Muscle layer of colon (tissue), 2 donors: ENCODE results near the gene NOXO1.

ENCODE experiments used
- H3K27ac ChIP-seq: one replicate; pipeline ENCODE4 v1.7.0; 2013; ENCODE audit warnings: low read depth, mild to moderate bottlenecking, low read length, moderate library complexity
- H3K27me3 ChIP-seq, 2 donors: one replicate each; pipeline ENCODE4 v1.7.0; 2013; ENCODE audit warnings: low read length in 2 of 2, mild to moderate bottlenecking in 2 of 2; ENCODE audit not compliant: insufficient read depth in 2 of 2, control insufficient read depth in 1 of 2
- H3K36me3 ChIP-seq: one replicate; pipeline ENCODE4 v1.7.0; 2013; ENCODE audit warnings: mild to moderate bottlenecking, low read length; ENCODE audit not compliant: insufficient read depth
- H3K4me1 ChIP-seq: one replicate; pipeline ENCODE4 v1.7.0; 2013; ENCODE audit warnings: mild to moderate bottlenecking, low read length; ENCODE audit not compliant: insufficient read depth
- H3K4me3 ChIP-seq, 2 donors: one replicate each; pipeline ENCODE4 v1.7.0; 2013; ENCODE audit warnings: low read length in 2 of 2, low read depth in 1 of 2, mild to moderate bottlenecking in 1 of 2, moderate library complexity in 1 of 2
- H3K9ac ChIP-seq: one replicate; pipeline ENCODE4 v1.7.0; 2013; ENCODE audit warnings: low read length
- H3K9me3 ChIP-seq: one replicate; pipeline ENCODE4 v1.7.0; 2013; ENCODE audit warnings: mild to moderate bottlenecking, low read length
- donor health status: abdominal sarcoma.
- donor health status: Adenocarcinoma of cecum.

Gene NOXO1

DNA sequence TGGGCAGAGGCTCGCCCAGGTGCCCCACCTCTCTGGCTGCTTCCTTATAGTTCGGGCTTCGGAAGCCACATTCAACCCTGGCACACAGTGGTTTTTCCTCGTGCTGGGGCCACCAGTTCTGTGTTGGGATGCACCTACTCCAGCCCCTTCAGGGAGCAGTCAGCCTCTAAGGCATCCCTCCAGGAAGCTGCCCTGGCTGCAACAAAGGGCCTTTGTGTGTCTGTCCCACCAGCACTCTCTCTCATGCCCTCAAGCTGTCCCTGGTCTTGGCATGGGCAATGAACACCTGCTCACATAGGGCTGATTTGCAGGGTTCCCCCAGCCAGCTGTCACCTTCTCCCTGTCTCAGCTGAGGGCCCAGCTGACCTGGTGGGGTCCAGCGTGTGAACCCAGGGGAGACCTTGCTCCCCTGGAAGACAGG is 754 bp upstream of the NOXO1 start:
- H3K27me3 ChIP-seq, result peaks cover 19 to 60% of the 10 kb centered on the region in 2 donors
- H3K27ac ChIP-seq, result no peak overlapping the region
- no peaks in the 10 kb centered on the region for H3K9me3 ChIP-seq
- no peak overlapping the region for H3K4me3 ChIP-seq
- no peak overlapping the region for H3K9ac ChIP-seq
- peaks cover 20% of the 10 kb centered on the region for H3K36me3 ChIP-seq
- H3K4me1 ChIP-seq, result peaks cover 14% of the 10 kb centered on the region

DNA sequence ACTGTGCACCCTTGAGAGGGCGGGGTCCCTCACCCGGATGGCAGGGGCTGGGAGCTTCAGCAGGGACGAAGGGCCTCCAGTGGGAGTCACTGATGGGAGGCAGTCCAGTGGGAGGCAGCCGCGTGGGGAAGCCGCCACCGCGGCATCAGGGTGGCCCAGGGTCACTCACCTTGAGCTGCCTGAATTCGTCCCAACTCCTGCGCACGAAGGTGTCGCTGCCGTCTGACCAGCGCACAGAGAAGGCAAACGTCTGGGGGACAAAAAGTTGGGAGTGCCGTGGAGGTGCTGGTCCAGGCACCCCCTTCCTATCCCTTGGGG is 540 bp downstream of the NOXO1 start:
- Histone ChIP-seq H3K4me3 (no peak overlapping the region), H3K27ac (no peak overlapping the region), H3K9me3 (no peaks in the 10 kb centered on the region), H3K36me3 (peaks cover 20% of the 10 kb centered on the region), H3K9ac (no peak overlapping the region), H3K27me3 (peaks cover 22 to 67% of the 10 kb centered on the region in 2 donors), H3K4me1 (peaks cover 14% of the 10 kb centered on the region)

DNA sequence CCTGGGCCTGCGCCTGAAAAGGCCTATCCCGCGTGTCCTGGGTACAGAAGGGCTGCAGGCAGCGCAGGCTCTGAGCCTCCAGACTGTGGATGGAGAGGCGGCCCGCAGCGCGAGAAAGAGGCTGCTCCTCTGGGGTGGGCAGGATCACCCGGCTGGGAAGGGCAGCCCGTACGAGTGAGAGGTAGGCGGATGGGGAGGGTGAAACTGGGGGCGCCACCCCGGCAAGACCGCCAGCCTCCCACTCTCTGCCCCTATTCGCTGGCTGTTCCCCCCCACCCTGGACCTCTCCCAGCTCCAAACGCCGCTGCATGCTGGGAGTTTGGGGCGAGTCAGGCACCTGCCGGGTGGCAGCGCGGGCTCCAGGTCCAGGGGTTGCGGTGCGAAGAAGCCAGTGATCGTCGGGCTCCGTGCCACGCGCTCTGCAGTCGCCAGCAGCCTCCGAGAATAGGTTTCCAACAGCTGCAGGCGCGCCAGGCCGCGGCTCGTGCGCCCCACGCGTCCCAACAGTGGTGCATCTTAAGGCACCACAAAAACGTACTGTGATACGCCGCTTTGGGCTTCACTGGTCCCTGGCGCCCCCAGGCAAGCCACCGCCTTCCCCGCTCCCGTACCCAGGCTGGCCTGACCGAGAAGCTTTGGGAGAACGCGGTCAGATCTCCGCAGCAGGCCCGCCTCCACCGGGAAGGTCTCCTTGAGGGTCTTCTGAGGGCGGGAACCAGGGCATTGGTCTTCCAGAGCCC is 1.1 kb downstream of the NOXO1 start:
- Histone ChIP-seq H3K9me3 (no peaks in the 10 kb centered on the region), H3K27me3 (peaks cover 22 to 67% of the 10 kb centered on the region in 2 donors), H3K27ac (no peak overlapping the region), H3K4me1 (peaks cover 11% of the 10 kb centered on the region), H3K36me3 (peaks cover 24% of the 10 kb centered on the region), H3K4me3 (no peak overlapping the region), H3K9ac (no peak overlapping the region)

DNA sequence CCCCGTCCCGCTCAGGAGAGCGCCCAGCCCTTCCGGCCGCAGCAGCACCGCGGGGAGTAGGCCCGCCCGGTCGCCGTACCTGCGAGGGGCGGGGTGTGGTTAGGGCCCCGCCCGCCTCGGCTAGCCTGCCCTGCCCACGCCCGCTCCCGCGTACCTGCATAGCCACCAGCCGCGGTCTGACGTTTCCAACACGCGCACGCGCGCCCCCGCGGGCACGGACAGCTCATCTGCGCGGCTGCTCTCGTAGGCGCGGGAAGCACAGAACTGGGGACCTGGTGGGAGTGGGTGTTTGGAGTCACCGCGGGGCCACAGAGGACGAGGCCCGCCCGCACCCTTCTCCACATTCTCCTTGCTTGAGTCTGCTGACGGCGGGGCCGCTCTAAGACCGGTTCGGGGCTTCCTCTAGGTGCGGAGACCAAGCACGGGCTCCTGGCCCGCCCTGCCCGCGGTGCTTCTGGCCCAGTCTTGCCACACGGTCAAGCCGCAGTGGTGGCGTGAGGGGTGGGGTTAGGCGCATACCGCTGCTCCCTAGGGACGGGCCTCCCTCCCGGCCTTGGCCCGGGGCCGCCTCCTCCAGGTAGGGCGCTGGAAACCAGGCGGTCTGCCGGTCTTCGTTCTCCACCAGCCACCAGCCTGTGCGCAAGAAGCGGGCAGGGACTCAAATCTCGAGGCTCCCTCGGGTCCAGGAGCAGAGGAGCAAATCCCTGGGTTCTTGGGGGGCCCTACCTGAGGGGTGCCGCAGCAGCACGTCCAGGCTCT is 1.8 kb downstream of the NOXO1 start:
- no peak overlapping the region for H3K9ac ChIP-seq
- H3K36me3 ChIP-seq, result peaks cover 32% of the 10 kb centered on the region
- H3K4me3 ChIP-seq, result no peak overlapping the region
- H3K27ac ChIP-seq, result no peak overlapping the region
- H3K9me3 ChIP-seq, result no peaks in the 10 kb centered on the region
- H3K4me1 ChIP-seq, result peaks cover 5% of the 10 kb centered on the region
- peaks cover 22 to 67% of the 10 kb centered on the region in 2 donors for H3K27me3 ChIP-seq

DNA sequence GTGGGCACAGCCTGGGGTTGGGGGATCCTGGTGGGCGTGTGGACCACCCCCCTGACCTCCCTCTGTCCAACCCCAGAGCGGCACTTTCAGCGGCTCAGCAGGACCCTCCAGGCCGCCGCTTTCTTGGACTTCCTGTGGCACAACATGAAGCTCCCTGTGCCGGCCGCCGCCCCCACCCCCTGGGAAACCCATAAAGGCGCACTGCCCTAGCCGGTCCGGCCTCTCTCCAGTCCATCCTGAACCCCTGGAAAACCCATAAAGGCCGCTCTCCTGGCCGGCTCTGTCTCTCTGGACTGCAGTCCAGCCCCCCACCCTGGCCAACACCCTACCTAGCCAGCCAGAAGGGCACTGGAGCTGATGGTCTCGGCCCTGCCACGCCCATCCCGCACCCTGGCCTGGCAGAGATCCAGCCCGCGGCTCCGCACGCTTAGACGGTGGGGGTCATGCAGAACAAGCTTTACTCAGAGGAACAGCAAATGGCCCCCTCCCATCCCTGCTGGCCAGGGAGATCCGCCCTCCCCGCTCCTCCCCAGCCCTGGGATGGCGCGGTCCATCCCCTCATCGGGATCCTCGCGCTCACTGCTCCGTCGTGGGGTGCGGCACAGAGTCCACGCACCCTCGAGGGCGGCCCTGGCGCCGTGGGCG is 2.7 kb downstream of the NOXO1 start:
- H3K27me3 ChIP-seq, result peaks cover 22 to 67% of the 10 kb centered on the region in 2 donors
- H3K4me1 ChIP-seq, result peaks cover 5% of the 10 kb centered on the region
- H3K9me3 ChIP-seq, result no peaks in the 10 kb centered on the region
- peaks cover 34% of the 10 kb centered on the region for H3K36me3 ChIP-seq
- no peak overlapping the region for H3K9ac ChIP-seq
- H3K27ac ChIP-seq, result no peak overlapping the region
- H3K4me3 ChIP-seq, result no peak overlapping the region

DNA sequence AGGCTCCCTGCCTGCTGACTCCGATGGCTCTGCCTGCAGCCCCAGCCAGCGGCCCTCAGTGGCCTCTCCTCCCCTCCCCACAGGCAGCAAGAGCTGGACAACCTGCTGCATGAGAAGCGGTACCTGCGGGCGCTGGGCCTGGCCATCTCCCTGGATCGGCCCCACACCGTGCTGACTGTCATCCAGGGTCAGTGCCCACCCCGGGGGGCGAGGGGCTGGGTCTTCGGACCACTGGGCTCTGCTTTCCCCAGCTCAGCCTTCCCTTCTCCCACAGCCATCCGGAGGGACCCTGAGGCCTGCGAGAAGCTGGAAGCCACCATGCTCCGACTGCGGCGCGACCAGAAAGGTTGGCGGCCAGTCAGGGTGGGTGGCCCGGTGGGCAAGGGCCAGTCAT is 3.4 kb downstream of the NOXO1 start:
- peaks cover 8% of the 10 kb centered on the region for H3K4me1 ChIP-seq
- H3K36me3 ChIP-seq, result peaks cover 34% of the 10 kb centered on the region

DNA sequence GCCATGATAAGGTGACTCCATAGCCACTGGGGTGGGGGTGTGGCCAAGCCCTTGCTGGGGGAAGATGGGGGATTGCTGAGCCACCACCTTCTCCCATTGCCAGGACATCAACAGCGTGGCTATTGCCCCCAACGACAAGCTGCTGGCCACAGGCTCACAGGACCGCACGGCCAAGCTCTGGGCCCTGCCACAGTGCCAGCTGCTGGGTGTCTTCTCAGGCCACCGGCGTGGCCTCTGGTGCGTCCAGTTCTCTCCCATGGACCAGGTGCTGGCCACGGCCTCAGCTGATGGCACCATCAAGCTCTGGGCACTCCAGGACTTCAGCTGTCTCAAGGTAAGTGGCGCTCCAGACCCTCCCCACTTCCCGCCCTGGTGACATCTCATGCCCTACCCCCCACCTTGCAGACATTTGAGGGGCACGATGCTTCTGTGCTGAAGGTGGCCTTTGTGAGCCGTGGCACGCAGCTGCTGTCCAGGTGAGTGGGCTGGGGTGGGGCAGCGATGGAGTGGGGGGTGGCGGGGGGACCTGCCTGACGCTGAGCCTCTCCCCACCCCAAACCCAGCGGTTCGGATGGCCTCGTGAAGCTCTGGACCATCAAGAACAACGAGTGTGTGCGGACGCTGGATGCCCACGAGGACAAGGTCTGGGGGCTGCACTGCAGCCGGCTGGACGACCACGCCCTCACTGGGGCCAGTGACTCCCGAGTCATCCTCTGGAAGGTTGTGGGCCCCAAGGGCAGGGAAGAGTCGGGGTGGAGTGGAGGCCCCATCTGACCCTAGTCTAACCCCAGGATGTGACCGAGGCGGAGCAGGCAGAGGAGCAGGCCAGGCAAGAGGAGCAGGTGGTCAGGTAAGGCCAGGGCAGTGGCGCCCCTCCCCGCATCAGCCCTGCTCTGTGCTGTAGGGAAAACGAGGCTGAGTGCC is 4.1 kb downstream of the NOXO1 start:
- Histone ChIP-seq H3K9ac (no peak overlapping the region), H3K4me3 (no peak overlapping the region), H3K36me3 (peaks cover 34% of the 10 kb centered on the region), H3K4me1 (peaks cover 14% of the 10 kb centered on the region), H3K27ac (no peak overlapping the region), H3K27me3 (peaks cover 20 to 57% of the 10 kb centered on the region in 2 donors), H3K9me3 (no peaks in the 10 kb centered on the region)

More for the DNA sequence above, 3.4 kb downstream of the NOXO1 start:
- Histone ChIP-seq H3K27ac (no peak overlapping the region), H3K9ac (no peak overlapping the region), H3K27me3 (peaks cover 22 to 64% of the 10 kb centered on the region in 2 donors), H3K9me3 (no peaks in the 10 kb centered on the region), H3K4me3 (no peak overlapping the region)

DNA sequence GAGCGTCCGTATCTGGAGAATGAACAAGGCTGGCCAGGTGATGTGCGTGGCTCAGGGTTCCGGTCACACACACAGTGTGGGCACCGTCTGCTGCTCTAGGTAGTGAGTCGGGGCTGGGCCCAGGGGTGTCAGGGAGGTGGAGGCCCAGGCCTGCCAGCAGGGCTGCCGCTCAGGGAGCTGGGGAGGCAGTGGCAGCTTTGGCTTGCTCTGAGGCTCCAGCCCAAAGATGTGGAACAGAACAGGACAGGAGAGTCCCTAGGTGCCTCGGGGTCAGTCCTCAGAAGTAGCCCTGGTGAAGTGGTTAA is 5.1 kb downstream of the NOXO1 start:
- Histone ChIP-seq H3K4me1 (peaks cover 15% of the 10 kb centered on the region), H3K27me3 (peaks cover 10 to 47% of the 10 kb centered on the region in 2 donors), H3K27ac (no peak overlapping the region), H3K36me3 (peaks cover 34% of the 10 kb centered on the region), H3K4me3 (no peak overlapping the region), H3K9me3 (no peaks in the 10 kb centered on the region), H3K9ac (no peak overlapping the region)

DNA sequence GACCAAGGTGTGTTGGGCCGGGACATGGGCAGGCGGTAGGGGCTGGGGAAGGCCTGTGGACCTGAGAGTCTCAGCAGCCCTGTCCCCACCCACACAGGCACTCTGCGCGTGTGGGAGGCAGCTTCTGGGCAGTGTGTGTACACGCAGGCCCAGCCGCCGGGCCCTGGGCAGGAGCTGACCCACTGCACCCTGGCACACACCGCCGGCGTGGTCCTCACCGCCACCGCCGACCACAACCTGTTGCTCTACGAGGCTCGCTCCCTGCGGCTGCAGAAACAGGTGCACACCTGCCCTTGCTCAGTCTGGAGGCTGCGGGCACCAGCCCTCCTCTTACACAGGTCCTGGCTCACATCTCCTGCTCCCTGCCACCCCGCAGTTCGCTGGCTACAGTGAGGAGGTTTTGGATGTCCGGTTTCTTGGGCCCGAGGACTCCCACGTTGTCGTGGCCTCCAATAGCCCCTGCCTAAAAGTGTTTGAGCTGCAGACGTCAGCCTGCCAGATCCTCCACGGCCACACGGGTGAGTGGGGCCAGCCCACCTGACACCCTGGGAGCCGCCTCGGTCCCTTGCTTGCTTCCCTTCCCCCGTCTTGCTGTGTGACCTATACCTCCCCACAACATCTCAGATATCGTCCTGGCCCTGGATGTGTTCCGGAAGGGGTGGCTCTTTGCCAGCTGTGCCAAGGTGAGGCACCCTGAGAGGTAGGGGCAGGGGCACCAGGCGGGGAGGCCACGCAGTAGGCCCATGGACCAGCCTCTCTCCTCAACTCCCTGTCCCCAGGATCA is 5.6 kb downstream of the NOXO1 start:
- peaks cover 5 to 41% of the 10 kb centered on the region in 2 donors for H3K27me3 ChIP-seq
- no peaks in the 10 kb centered on the region for H3K9me3 ChIP-seq
- peaks cover 34% of the 10 kb centered on the region for H3K36me3 ChIP-seq
- H3K4me1 ChIP-seq, result peaks cover 20% of the 10 kb centered on the region
- no peak overlapping the region for H3K9ac ChIP-seq
- no peak overlapping the region for H3K27ac ChIP-seq
- no peak overlapping the region for H3K4me3 ChIP-seq

DNA sequence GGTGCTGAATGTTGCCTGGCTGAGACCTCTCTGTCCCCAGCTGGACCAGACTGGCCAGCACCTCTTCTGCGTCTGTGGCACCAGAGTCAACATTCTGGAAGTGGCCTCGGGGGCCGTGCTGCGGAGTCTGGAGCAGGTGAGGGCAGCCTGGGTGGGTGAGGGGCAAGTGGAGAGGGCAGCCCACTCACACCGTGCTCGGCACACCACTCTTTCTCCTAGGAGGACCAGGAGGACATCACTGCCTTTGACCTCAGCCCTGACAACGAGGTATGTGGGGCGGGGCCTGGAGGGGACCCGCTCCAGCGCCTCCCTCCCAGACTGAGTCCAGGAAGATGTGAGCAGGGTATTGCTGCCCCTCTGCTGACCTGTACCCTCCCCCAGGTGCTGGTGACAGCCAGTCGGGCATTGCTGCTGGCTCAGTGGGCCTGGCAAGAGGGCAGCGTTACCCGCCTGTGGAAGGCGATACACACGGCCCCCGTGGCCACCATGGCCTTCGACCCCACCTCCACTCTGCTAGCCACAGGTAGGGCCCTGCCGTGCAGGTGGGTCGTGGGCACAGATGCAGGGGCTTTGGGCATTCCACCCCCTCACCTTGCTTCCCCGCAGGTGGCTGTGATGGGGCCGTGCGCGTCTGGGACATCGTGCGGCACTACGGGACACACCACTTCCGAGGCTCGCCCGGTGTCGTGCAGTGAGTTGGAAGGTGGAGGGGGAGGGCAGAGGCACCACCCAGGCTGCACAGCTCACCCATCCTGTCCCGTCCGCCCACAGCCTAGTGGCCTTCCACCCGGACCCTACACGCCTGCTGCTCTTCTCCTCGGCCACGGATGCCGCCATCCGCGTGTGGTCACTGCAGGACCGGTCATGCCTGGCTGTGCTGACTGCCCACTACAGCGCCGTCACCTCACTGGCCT is 6.9 kb downstream of the NOXO1 start:
- H3K9ac ChIP-seq, result no peak overlapping the region
- H3K27me3 ChIP-seq, result peaks cover 4 to 29% of the 10 kb centered on the region in 2 donors
- H3K9me3 ChIP-seq, result no peaks in the 10 kb centered on the region
- no peak overlapping the region for H3K27ac ChIP-seq
- peaks cover 34% of the 10 kb centered on the region for H3K36me3 ChIP-seq
- H3K4me3 ChIP-seq, result no peak overlapping the region
- H3K4me1 ChIP-seq, result peaks cover 20% of the 10 kb centered on the region
